GM21528 (cell line): ENCODE measurements around the gene NGEF.
"Not testable (repeated sequence)": the region's sequence is repeated elsewhere in the genome, so short reads cannot be mapped to it uniquely, and the experiment has no call there.

Experiments
- ATAC-seq: cut with Tn5 transposase; IDR thresholded peaks from one replicate; pipeline ENCODE4 v1.9.1; 2021; ENCODE audit warnings: mild to moderate bottlenecking, moderate library complexity; ENCODE audit not compliant: unreplicated experiment, low FRiP score

Gene NGEF, protein sequence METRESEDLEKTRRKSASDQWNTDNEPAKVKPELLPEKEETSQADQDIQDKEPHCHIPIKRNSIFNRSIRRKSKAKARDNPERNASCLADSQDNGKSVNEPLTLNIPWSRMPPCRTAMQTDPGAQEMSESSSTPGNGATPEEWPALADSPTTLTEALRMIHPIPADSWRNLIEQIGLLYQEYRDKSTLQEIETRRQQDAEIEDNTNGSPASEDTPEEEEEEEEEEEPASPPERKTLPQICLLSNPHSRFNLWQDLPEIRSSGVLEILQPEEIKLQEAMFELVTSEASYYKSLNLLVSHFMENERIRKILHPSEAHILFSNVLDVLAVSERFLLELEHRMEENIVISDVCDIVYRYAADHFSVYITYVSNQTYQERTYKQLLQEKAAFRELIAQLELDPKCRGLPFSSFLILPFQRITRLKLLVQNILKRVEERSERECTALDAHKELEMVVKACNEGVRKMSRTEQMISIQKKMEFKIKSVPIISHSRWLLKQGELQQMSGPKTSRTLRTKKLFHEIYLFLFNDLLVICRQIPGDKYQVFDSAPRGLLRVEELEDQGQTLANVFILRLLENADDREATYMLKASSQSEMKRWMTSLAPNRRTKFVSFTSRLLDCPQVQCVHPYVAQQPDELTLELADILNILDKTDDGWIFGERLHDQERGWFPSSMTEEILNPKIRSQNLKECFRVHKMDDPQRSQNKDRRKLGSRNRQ

GRCh38 chr2:233013027-233013461 lies at the start of gene NGEF:
NGEF (minus strand) TSS chr2:233013256; CDS start chr2:232974890, 38,366 bp downstream.
- ATAC-seq, result no peak

DNA sequence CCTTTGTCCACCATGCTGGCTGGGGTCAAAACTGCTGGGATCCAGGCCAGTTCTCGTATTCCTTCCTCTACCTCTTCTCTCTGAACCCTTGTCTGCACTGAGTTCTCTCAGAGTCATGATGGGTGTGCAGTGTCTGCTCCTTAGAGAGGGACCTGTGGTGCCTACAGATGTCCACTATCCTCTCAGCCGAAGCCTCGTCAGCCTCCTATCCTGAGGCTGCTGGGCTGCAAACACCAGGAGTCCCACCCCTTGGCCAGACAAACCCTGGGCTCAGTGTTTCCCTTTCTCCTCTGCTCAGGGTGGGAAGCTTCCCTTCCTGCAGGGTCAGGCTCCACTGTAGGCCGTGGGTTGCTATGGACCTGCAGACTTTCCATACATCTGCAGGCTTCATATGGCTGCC lies 49.4 kb upstream of the NGEF start:
- no peak for ATAC-seq

- ATAC-seq, result no peak
These were observed 48.8 kb upstream of the NGEF start for GRCh38 chr2:233061591-233062450.

DNA sequence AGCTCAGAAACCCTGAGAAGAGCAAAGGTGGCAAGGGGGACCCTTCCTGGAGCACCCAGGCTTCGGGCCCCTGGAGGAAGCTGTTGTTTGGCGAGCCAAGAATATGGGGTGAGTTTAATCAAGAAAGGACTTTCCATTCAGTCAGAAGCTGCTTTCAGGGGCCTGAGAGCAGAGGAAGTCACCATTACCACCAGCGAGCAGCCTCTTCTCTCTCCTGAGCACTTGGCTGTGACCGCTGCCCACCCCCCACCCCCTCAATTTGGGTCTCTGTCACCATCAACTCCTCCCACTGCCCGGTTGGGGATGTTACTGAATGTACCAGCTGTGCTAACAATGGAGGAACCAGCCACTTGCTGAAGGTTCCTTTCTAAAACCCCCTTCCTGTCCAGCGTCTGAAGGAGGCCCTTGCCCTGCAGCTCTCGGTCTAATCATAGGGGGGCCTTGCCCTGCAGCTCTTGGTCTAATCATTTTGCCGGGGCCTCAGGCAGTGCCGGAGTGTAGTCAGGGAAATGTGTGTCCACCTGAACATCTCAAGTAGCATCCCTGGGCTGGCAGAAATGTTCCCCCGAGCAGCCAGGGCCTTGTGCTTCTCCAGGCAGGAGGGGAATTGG lies 48.0 kb upstream of the NGEF start:
- no peak for ATAC-seq

DNA sequence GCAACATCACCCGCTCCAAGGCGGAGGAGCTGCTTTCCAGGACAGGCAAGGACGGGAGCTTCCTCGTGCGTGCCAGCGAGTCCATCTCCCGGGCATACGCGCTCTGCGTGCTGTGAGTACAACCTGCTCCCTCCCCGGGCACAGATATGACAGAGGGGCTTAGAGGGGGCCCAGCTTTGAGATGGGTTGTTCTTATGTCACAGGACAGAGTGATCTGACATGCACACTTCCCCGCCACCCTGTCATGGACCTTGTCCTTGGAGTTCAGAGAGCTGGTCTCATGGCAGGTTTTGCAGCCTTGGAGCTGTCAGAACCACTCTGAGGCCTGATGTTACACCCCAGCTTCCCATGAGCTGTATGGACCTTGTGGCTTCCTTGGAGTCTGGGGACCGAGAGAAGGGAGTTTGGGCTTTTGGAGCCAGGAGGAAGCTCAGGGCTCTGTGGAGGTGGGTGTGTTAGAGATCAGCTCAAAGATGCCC lies 47.5 kb upstream of the NGEF start:
- ATAC-seq, result peak; percentile 6

GRCh38 chr2:233059797-233060500 lies 46.9 kb upstream of the NGEF start, which contains the start of gene INPP5D:
INPP5D (plus strand) TSS chr2:233060342; CDS start chr2:233060479, 137 bp downstream.
- ATAC-seq, result peak; percentile 53

DNA sequence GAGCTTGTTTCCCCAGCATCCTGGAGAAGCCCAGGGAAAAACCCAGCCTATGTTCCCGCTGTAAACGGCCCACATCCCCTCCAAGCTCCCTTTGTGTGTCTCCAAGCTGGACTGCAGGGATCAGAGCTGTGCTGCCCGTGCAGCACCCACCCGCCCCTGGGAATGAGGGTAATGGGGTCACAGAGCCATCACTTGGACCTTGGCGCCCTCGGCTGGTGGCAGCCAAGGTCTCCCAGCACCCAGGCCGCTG lies 46.4 kb upstream of the NGEF start:
- ATAC-seq, result no peak

DNA sequence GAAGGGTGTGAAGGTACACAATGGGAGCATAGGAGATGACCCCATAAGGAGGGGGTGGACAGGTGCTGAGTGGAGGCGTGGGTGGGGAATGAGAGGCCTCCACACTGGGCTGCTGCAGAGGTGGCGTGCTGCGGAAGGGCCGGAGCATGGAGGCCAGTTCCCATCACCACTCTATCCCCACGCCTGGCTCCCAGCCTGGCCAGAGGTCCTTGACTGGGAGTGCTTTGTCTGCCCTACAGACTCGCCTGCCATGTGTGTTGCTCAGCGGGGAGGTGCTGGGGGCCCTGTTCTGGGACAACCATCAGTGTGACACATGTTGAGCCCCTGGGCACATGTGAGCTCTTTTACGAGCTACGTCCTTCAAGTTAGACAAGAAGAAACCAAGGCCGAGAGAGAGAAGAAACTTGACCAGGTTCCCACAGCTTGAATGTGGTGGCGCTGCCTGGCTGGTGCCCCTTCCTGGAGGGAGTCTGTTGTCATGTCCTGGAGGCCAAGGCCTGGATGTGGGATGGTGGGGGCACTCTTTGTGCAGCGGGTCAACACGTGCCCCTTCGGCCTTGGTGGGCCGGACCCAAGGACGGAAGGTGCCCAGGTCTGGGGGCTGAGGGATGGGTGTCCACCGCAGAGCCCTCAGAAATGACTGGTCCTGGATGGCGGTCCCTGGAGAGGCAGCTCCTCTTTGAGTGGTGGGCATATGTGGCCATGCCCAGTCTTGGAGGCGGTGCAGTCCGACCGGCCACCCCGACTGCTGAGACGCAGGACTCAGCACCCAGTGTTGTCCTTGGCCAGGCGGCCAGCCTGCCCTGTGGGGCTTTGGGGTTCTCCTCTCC lies 45.9 kb upstream of the NGEF start:
- no peak for ATAC-seq

DNA sequence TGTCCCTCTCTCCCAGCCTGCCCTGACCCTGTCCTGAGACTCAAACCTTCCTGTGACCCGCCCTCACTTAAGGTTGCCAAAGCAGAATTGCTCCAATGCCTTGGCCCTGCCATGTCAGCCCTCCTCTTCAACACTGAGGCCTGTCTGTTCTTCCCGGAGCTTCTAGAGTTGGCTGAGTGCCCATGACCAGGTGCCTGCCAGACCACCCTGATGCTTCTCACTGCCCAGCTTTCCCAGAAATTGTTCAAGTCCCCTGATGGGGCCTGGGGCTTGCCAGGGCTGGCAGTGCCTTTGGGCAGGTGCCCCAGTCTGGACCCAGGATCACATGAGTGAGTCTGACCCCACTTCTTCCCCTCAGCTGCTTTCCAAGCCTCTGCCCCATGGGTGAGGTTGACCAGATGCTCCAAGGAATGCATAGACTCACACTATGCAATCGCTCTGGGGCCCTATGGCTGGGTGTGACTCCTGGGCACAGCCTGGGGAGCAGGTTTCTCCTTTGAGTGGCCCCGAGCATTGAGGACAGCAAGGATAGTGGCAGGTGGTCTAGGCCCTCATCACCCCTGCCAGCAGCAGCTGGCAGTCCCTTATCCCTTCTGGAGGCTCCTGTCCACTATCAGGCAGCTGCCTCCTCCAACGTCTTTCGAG lies 44.0 kb upstream of the NGEF start:
- ATAC-seq, result no peak

- no peak for ATAC-seq
These were observed 42.3 kb upstream of the NGEF start for GRCh38 chr2:233055362-233055761.

DNA sequence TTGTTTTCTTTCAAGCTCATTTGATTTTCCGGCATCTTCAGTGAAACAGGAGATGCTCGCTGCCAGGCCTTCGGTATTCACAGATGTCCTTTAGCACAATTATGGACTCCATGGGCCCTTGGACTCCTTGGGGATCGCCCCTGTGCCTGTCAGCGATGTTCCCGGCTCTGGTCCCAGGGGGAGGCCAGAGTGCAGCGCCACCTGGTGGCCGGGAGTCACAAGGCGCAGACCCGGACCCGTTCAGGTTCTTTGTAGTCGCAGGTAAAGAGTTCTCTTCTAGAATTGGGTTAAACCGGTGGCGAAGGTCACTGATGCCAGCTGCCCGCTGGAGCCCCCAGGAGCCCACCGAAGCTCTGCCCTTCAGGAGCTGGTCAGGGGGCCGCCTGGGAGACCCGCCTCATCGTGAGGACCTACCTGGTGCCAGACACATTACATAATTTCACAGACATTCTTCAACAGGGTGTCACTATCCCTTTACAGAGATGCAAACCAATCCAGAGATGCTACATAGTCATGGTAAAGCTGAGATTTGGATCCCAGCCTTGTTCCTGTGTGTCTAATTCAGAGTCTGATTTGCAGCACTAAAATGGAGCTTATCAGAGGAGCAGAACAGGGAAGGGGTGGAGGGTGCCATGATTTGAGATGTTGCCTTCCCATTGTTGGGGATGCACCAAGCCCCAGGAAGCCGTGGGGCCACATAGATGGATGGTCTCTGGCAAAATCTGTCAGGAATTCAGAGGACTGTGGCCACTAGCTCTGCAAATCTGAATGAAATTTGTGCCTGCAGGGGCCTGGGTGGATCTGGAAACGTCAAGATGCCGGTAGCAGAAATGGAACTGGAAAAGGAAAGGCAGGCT lies 41.1 kb upstream of the NGEF start:
- ATAC-seq, result no peak

- ATAC-seq, result not testable (repeated sequence)
These were observed 39.5 kb upstream of the NGEF start for GRCh38 chr2:233052517-233052916.

- no peak for ATAC-seq
These were observed 38.4 kb upstream of the NGEF start for GRCh38 chr2:233051241-233052149.

DNA sequence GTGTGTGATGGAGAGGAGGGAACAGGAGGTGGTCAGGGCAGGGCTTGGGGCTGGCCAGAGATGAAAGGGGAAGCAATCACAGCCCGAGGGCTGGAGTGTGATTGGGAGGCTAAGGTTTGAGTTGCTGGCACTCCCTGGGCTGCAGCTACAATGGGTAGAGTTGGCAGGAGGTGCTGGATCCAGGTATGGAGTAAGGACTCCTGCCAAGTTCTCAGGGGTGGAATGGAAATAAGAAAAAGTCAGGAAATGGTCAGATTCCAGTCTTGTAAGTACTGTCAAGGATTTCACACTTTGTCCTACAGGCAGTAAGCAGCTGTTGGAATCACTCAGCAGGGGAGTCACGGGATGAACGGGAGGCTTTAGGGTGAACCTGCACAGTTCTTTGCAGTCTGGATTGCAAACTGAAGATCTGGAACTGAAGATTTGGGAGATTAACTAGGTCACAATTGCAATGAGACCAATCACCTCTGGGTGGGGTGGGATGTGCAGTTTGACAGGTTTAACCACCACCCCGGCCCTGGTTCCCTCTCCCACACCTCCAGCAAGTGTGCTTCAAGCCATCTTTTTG lies 36.2 kb upstream of the NGEF start:
- ATAC-seq, result no peak

DNA sequence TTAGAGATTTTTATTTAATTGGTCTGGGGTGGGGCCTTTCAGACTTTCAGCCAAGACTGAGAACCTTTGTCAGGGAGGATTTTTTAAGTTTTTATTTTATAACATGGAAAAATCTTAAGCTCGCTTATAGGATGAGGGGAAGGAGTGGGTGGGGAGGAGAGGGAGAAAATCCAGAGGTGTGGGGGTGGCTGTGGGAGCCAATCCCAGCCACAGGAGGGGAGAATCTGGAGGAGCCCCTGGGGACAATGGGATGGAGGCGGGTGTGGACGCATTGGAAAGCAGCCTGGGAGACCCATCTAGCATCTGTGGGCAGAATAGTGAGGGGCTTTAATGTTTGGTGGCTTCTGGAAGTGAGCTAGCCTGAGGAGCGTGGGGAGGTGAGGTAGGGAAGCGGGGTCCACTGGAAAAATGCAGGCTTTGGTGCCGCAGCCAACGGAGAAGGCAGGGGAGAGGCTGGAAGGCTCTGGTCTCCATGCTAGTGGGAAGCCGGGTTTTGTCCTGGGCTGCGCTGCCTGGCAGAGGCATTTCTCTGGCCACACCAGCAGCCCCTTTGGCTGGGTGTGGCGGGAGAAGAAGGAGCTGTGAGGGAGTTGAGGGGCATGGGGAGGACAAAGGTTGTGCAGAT lies 35.6 kb upstream of the NGEF start:
- ATAC-seq, result no peak

GRCh38 chr2:233047667-233048066 lies 34.6 kb upstream of the NGEF start:
- no peak for ATAC-seq
